Epidermal melanocyte (primary cell): ENCODE measurements around the gene RUVBL1.
A peak's percentile ranks its signal among the peaks of the same experiment; 100 is the strongest.

Source experiments
- DNase-seq: peaks from one replicate; pipeline ENCODE4 v3.0.0; 2011; ENCODE audit warnings: low spot score; ENCODE audit not compliant: insufficient read length

RUVBL1 gene

DNA sequence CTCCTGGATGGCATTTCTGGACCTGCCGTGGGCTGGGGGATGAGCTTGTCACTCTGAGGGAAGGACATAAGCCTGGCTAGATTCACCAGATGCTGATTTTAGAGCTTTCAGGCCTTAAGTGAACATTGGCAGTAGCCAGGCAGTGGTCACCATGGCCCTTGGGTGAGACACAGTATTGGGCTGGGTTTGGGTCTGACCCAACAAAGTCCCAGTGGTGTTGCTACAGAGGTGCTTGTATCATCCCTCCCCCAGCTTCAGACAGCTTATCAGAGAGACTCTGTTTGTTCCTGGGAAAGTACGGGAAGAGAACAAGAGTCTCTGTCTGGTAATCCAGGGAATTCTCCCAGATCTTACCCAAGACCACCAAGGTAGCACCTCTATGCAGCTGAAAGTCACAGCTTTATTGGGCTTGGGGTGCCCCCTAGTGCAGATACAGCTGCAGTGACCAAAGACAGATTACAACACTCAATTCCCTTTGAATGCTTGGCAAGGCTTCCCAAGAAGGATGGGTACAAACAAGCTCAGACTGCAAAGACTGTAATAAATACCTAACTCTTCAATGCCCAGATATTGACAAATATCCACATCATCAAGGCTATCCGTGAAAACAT is 9.8 kb upstream of the RUVBL1 start:
- DNase-seq: no peak

DNA sequence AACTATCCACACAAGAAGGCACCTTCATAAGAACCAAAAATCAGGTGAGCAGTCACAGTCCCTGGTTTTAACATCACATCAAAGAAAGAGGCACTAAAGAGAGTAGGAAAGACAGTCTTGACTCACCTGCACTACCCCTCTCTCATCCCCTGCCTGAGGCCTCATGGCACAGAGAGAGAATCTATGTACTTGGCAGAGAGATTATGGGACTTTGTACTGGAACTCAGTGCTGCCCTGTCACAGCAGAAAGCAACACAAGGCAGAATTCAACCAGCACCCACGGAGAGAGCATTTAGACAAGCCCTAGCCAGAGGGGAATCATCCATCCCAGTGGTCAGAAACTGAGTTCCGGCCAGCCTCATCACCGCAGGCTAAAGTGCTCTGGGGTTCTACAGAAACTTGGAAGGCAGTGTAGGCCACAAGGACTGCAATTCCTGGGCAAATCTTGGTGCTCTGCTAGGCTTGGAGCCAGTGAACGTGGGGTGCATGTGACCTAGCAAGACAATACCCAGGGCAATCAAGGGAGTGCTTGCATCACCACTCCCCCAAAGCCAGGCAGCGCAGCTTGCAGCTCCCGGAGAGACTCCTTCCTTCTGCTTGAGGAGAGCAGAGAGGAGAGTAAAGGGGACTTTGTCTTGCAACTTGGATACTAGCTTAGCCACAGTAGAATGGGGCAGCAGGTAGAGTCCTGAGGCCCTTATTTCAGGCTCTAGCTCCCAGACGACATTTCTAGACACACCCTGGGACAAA is 8.5 kb upstream of the RUVBL1 start:
- no peak for DNase-seq

DNA sequence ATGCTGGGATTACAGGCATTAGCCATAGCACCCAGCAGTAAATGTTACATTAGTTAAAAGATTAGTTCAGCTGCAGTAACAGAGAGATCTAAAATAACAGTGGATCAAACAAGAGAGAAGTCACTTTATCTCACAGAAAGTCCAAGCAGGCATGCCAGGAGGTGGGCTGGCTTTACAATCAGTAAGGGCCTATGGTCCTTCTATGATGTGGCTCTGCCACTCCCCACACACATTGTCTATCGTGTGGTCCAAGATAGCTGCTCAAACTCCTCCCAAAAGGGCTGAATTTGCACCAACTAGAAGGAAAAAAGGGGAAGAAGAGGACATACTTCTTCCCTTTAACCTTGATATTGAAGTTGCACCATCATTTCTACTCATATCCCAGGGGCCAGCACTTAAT is 4.6 kb upstream of the RUVBL1 start:
- no peak for DNase-seq

DNA sequence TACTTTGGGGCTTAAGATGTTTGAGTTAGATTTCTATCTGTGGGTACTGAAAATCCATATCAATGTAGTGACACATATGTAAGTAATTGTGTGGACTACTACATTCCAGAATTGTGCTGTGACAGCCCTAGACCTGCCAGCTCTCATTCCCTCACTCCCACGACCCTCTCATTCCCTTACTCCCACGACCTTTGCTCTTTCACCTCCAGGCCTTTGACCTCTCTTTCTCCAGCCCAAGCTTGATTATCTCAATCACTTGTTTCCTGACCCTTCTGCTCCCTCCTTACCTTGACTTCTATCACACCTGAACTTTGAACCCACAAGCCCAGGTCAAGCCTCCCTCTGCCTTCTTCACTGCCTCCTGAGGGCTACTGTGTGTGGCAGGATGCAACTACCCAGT is 3.6 kb upstream of the RUVBL1 start:
- no peak for DNase-seq

DNA sequence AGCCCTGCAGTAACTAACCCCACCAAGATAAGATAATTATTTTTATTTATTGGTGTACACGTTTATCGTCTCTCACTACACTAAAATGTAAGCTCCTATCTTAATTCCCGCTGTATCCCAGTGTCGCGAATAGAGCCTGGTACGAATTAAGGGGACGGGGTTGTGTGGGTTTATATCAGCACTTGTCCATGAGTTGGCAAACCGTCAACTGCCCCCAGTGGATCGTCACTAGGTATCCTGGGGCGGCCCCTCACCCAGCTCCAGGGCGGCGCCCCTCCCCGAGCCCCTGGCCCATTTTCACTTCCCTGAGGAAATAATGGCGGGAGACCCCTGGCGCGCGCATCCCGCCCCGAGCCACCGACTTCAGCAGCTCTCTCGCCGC is 465 bp downstream of the RUVBL1 start:
- DNase-seq: no peak

DNA sequence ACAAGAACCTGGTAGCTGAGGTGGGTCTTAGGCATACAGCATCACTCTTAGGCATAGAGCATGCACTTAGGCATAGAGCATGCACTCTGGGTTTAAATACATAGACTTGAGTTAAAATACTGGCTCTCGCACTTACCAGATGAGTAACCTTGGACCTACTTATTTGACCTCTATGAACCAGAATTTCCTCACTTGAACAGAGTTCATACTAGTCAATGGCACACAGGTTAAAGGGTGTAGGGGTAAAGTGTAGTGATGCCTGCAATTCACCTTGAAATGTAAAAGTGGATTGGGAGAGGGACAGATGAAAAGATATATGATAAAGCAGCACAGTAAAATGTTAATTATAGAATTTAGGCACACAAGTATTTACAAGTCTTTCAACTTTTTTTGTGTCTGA is 1.6 kb downstream of the RUVBL1 start:
- DNase-seq: no peak

DNA sequence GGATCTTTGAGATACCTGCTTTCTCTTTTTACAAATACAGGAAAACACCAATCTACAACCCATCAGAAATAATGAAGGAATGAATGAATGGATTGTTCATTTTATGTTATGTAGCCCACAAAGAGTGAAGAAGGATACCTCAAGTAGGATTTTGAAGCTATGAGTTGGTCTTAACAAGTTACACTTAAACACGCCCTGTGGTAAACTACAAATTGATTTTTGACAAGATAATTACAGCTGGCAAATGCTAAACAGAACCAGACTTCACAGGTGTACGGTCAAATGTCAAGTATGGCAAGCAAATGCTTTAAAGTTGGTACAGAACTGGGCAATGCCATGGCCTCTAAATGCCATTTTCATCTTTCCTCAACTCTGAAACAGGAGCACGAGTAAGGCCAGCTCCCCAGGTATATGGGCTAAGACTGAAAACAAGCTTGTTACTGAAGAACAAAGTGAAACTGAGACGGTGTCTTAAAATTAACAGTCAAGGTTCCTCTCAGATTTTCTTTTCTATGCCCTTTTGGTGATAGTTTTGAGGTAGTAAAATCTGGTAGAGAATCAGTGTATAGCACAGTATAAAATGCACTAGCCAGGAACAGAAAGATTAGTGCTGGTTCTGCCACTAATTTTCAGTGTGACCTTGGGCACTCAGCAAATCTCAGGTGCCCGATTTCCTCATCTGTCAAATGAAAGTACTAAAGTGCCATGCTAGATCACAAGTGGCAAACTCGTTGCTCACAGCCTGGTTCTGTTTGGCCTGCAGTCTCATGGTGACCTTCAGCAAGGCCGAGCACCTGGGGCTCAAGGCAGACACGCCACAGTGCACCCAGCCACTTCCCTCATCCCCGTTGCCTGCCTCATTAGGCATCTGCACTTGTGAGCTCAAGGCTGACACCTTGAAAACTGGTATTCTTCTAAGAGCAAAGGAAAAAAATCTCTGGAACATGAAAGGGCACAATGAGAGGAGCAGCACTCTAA is 9.5 kb downstream of the RUVBL1 start:
- DNase-seq: no peak

DNA sequence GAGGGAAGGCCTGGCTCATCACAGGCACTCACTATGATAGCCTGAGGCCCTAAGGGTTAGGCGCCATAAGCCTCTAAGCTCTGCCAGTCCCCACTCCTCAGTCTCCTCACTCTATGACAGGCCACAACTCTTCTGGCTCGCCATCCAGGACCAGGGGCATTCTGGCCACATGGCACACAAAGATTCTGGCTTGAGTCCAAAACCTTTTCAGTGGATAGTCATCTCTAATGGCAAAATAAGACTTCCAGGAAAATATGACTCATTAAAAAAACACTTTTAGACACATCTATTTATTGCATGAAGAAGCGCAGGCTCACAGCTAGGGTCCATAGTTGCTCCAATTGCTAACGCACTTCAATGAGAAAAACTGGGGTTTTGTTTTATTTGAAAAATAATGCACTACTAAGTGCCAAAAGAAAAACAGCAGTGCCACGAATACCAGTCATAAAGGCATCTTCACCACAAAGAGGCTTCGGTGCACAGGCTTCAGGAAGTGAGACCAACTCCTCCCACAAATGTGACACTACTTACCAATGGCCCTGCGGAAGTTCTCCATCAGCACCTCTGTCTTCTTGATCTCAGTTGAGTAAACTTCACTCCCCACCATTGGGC is 11.1 kb downstream of the RUVBL1 start:
- peak; percentile 37 for DNase-seq

DNA sequence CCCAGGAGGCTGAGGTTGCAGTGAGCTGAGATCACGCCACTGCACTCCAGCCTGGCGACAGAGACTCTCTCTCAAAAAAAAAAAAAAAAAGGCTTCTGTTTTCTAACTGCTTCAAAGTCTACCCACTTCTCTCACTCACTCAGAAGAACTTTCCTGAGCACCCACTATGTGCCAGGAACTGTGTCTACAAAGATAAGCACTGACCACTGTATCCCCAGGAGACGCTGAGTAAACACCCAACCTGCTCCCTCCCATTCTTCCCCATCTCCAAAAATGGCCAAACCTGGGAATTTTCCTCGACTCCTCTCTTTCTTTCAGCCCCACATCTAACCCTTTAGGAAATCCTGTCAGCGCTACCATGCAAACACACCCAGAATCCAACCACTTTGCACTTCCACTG is 12.5 kb downstream of the RUVBL1 start:
- DNase-seq: no peak

DNA sequence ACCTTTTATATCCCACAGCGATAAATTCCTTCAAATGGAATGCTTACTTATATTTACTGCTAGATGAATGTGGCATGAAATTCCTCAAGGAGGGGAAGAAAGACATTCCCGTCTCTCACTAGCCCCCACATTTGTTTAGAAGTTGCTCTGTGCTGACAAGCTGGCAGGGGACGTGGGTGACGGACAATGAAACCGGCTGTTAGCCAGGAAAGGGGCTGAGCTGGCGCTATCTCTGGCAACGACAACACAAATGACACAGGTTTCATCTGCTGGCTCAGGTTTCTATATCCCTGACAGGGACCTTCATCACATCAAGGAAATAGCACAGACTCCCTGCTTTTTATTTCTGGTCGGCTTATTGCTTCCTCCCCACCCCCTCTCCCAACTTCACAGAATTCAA is 15.8 kb downstream of the RUVBL1 start:
- DNase-seq: no peak

DNA sequence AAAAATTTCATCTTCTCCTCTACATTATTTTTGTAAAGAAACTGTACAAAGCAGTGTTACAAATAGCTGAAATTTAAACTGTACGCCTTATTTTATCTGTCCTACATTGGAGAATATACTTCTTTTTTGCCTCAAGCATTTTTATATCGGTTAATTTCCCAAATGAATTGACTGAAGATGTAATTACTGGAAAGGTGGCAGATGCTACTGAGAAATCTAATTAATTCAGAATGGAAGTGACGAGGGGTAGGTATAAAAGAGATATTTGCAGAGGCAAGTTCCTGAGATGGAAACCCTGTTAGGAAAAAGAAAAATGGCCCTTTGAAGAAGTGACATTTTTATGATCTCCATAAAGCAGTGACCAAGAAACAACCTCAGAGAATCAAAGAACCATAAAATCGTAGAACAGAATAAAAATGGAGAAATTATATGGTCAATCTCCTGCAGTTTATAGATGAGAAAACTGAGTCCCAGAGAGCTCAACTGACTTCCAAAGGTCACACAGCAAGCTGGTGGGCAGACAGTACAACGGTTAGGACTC is 20.4 kb downstream of the RUVBL1 start:
- DNase-seq: no peak

DNA sequence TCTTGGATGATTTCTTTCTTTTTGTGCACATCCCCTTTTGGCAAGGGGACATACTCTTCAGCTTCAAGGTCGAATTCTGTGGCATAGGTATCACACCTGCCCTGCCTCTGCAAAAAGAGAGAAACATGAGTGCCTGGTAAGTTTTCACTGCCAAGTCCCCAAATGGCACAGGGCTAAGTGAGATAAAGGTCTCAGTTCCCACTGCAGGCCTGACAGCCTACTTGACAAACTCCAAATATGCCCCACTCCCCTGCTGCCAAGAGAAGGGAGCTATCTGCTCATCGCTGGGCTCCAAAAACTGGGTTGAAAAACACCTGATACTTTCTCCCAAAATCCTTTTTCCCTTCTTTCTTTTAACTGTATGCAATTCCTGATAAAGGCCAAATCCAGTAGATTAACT is 23.0 kb downstream of the RUVBL1 start:
- no peak for DNase-seq

DNA sequence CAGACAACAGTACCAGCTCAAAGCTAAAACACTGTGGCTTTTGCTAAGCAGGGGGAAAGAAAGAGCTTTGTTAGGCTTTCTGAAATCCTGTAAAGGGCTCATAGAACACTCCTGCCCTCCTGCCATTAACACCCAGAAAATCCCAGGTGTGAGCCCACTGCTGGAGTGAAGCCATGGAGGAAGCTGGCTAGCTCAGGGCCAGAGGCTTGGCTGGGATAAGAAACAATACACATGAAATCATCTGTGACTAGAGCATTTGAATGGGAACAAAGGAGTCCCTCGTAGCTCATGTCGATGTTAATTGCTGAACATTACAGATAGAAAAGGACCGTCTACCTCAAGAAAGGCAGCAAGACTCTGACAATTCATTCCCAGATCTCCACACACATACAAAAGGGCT is 23.5 kb downstream of the RUVBL1 start:
- no peak for DNase-seq

DNA sequence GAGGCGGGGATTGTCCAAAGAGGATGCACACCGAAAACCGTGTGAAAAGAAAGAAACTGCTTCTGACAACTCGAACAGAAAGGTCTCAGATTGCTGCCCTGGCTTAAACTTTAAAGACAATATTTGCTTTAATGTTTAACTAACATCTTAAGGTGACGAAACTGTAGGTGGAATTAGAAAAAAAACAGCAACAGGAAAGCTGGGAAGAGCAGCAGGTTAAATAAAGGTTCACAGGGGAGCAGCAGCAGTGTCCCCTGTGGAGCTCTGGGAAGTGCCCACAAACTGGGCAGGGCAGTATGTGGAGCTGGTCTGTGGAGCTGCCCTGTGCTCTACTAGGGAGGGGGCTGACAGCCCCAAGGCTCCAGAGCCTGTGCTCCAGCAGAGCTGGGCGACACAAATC is 25.4 kb downstream of the RUVBL1 start:
- no peak for DNase-seq

DNA sequence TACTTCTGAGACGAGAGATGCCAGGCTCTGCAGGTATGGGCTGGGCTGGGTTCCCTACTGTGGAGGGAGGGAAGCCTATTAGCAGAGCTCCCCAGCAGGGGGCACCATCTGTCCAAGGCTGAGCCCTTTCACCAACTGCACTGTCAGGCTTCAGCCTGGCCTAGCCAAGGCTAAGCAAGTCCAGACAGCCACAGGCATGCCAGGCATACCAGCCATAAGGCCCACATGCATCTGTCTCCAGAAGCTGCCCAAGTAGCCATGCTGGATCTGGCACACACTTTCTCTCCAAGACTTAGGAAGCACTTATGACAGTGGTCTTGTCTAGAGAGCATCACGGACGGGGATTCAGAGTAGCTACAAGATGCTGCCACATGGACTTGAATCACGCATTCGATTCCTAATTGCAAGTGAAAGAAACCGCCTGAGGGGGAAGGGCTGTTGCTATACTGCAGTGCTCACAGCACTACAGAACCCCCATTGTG is 28.3 kb downstream of the RUVBL1 start:
- peak; percentile 90 for DNase-seq

DNA sequence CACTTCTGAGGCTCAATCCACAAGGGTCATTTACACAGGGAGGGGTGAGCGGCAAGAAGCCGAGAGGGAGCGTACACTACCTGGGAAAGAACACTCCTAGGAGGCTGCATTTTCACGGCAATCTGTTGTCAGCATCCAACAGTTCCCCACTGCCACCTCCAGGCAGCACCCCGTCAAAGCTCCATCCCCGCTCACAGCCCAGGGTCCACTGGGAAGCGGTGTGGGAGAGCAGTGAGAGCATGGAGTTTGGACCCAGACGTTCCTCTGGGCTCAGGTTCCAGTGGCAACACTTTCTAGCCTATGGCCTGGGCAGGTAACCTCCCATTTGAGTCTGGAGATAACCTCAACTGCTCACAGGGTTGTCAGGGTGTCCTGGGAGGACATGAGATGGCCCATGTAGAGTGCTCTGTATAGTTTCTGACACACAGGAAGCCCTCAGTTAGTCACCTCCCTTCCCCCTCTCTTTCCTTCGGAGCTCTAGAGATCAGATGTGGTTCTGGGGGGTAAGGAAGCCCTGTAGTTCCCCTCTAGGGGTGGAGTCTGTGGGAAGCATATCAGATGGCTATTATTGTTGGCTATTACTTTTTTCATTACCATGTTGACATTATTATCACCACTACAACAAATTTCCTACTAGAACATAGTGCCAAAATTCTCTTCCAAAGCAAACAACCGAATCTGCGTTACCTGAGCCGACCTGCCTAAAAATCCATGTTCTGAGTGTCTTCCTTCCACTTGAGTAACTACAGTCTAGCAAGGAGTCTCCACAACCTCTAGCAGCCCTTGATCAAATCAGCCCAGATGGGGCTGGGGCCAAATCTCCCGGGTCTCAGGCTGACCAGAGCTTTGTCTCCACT is 29.1 kb downstream of the RUVBL1 start:
- no peak for DNase-seq

DNA sequence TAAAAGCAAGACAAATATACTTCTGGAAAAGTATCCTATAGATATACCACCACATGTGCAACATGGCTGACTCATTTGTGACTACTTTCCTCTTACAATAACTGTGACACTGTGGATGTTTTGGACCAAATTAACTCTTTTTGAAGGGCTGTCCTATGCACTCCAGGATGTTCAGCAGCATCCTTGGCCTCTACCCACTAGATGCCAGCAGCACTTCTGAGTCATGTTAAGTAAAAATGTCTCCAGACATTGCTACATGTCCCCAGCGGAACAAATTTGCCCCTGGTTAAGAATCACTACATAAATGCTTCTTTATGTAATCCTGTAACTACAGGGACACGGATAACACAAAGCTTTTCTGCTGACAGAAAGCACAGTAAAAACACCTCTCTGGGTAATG is 32.0 kb downstream of the RUVBL1 start:
- DNase-seq: no peak

DNA sequence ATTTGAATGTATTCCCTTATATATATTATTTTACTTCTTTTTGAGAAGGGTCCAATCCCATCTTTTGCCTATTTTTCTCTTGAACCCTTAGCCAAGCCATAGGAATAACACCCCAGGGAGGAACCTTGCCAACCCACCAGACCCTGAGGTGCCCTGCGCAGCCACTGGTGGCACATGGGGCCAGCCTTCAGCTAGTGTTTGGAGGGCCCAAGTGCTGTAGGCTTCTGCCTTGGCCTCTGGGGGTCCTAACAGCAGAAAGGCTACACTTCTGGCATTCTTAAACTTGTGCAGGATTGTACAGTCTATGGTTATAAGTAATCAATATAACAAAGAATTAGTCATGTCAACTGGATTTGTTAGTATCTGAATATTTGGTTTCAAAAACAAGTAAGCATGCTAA is 34.5 kb downstream of the RUVBL1 start:
- DNase-seq: no peak

DNA sequence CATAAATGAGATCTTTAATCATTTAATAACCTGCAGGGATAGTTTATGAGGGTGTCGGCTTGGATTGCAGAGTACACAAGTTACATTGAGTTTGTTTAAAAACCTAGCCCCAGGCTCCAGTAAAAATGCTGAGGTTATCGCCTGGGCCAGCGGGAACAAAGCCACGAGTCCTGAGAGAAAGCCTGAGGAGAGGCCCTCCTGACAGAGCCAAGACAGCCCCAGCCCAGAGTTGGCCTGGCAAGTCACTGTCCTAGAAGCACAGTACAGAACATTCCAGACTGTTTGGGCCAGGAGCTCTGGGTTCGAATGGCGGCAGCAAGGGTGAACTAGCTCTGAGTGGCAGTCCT is 39.0 kb downstream of the RUVBL1 start:
- DNase-seq: peak; percentile 50

DNA sequence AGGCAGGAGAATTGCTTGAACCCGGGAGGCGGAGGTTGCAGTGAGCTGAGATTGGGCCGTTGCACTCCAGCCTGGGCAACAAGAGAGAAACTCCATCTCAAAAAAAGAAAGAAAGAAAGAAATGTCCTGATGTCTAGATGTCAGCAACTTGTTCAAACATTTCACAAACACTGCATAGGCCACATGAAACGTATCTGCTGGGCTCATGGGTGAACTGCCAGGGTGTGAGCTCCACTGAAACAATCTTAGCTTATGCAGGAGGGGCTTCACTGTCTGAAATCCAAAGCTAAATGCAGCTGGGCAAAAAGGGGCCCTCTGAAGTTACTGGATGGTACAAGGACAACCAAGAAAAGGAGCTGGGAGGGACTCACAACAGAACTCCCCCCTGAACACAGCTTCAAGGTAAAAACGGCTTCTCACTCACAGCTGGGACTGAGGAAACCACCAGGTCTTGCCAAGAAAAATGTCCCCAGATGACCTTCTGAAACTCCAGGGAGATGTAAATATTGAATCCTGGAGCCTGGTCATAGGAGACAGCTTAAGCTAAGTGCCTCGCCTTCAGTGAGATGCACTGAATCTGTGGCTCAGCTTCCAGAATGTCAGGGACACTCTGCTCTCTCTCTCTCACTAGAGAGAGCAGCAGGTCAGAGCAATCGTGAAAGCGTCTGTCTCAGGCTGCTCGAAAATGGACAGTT is 39.5 kb downstream of the RUVBL1 start:
- no peak for DNase-seq
